DND-41 (cell line): ENCODE results near the gene PHACTR1.

ENCODE experiments used
- CTCF ChIP-seq: IDR thresholded peaks from 2 replicates; pipeline ENCODE4 v1.5.1; 2012; ENCODE audit warnings: borderline replicate concordance, low read length, moderate library complexity, mild to moderate bottlenecking; ENCODE audit not compliant: poor library complexity, severe bottlenecking; ENCODE audit errors: extremely low read depth
- EZH2 ChIP-seq: IDR thresholded peaks from 3 replicates; pipeline ENCODE4 v1.6.1; 2012; ENCODE audit warnings: borderline replicate concordance, low read depth, mild to moderate bottlenecking, moderate library complexity, low read length, inconsistent platforms; ENCODE audit not compliant: severe bottlenecking

GRCh38 chr6:12974551-12974950 is 258.0 kb downstream of the PHACTR1 start:
- TF ChIP-seq CTCF (no peak), EZH2 (no peak)
